CD4-positive, alpha-beta T cell treated with Interleukin-10 for 1 hour (primary cell): ENCODE data around the gene PRIMA1.

ENCODE experiments used
- DNase-seq: peaks from one replicate; pipeline ENCODE4 v3.0.0-alpha.2; 2020

The PRIMA1 gene

GRCh38 chr14:93751946-93752655 is 36.2 kb downstream of the PRIMA1 start:
- no peak for DNase-seq

- no peak for DNase-seq
These were observed 39.2 kb downstream of the PRIMA1 start for GRCh38 chr14:93749076-93749420.

- no peak for DNase-seq
These were observed 39.8 kb downstream of the PRIMA1 start for GRCh38 chr14:93748208-93749075.

GRCh38 chr14:93747560-93747959 is 40.7 kb downstream of the PRIMA1 start:
- no peak for DNase-seq

- no peak for DNase-seq
These were observed 41.2 kb downstream of the PRIMA1 start for GRCh38 chr14:93747102-93747501.

GRCh38 chr14:93745603-93746273 is 42.5 kb downstream of the PRIMA1 start:
- DNase-seq, result no peak

- DNase-seq, result no peak
These were observed 43.4 kb downstream of the PRIMA1 start for GRCh38 chr14:93744876-93745275.

GRCh38 chr14:93744176-93744575 is 44.1 kb downstream of the PRIMA1 start:
- no peak for DNase-seq

- no peak for DNase-seq
These were observed 44.8 kb downstream of the PRIMA1 start for GRCh38 chr14:93743270-93744060.

GRCh38 chr14:93742761-93743160 is 45.5 kb downstream of the PRIMA1 start:
- DNase-seq, result no peak

GRCh38 chr14:93741556-93742230 is 46.6 kb downstream of the PRIMA1 start:
- DNase-seq, result no peak

GRCh38 chr14:93737634-93738033 is 50.7 kb downstream of the PRIMA1 start:
- no peak for DNase-seq

GRCh38 chr14:93736378-93737014 is 51.8 kb downstream of the PRIMA1 start:
- no peak for DNase-seq

GRCh38 chr14:93735206-93735605 is 53.1 kb downstream of the PRIMA1 start:
- no peak for DNase-seq

GRCh38 chr14:93734086-93734822 is 54.0 kb downstream of the PRIMA1 start:
- no peak for DNase-seq

GRCh38 chr14:93733631-93734030 is 54.7 kb downstream of the PRIMA1 start:
- DNase-seq, result no peak

- no peak for DNase-seq
These were observed 55.1 kb downstream of the PRIMA1 start for GRCh38 chr14:93733231-93733630.

- no peak for DNase-seq
These were observed 55.8 kb downstream of the PRIMA1 start for GRCh38 chr14:93732524-93732923.

GRCh38 chr14:93731753-93732152 is 56.5 kb downstream of the PRIMA1 start:
- no peak for DNase-seq

- no peak for DNase-seq
These were observed 58.3 kb downstream of the PRIMA1 start for GRCh38 chr14:93729993-93730392.

GRCh38 chr14:93728651-93729016 is 59.7 kb downstream of the PRIMA1 start:
- DNase-seq, result no peak
